WTC11 (cell line): Measurements from ENCODE around the gene SYTL2.

Experiments used
- RORB ChIP-seq: fragments of 250-450 bp; sonication (Bioruptor Pico); IDR thresholded peaks from 2 replicates; pipeline ENCODE4 v1.9.0; 2021; ENCODE audit warnings: mild to moderate bottlenecking
- SP1 ChIP-seq: sonication (generic); formaldehyde crosslinking; conservative IDR thresholded peaks from 2 replicates; pipeline ENCODE4 v1.8.1; 2022; ENCODE audit warnings: missing genetic modification reagents

GRCh38 chr11:85752201-85752889 is 58.6 kb downstream of the SYTL2 start:
- TF ChIP-seq SP1 (CRISPR knock-in tag) = no peak
- no peak for TF ChIP-seq RORB (CRISPR knock-in tag)
